ENCODE data around the gene FMC1. TPM values are rescaled to one million over a fixed set of nuclear protein-coding genes. Genes with fewer than 3 reads are reported as not detected.
"Not testable (repeated sequence)": the region's sequence is repeated elsewhere in the genome, so short reads cannot be mapped to it uniquely, and the experiment has no call there.

The FMC1 gene
- total and polyA plus RNA-seq, 4 donors = 8.7 to 44.6 (median 13.2) TPM

GRCh38 chr7:139321071-139321745 lies 19.9 kb upstream of the FMC1 start:
- DNase-seq (peak in 1 of 3 donors; percentile 8), ATAC-seq (ENCODE audit: insufficient read depth, low FRiP score) (no peak)
- Histone ChIP-seq H3K27ac (ENCODE audit: low read depth in 1 of 2, low read length in 1 of 2) (no peak overlapping the region), H3K27me3 (ENCODE audit: control insufficient read depth in 3 of 3, insufficient read depth in 3 of 3, low read length in 2 of 3) (no peaks in the 10 kb centered on the region), H3K36me3 (ENCODE audit: control insufficient read depth in 4 of 4, insufficient read depth in 4 of 4, low read length in 4 of 4) (no peaks in the 10 kb centered on the region), H3K9ac (ENCODE audit: insufficient read depth in 1 of 2, low read length in 2 of 2) (no peak overlapping the region), H3K4me1 (ENCODE audit: control insufficient read depth in 5 of 5, insufficient read depth in 5 of 5, low read length in 5 of 5) (no peaks in the 10 kb centered on the region), H3K4me3 (no peak overlapping the region), H3K9me3 (ENCODE audit: control insufficient read depth in 4 of 4, insufficient read depth in 3 of 4, low read length in 3 of 4) (no peaks in the 10 kb centered on the region)
- TF ChIP-seq, protein P1, sequence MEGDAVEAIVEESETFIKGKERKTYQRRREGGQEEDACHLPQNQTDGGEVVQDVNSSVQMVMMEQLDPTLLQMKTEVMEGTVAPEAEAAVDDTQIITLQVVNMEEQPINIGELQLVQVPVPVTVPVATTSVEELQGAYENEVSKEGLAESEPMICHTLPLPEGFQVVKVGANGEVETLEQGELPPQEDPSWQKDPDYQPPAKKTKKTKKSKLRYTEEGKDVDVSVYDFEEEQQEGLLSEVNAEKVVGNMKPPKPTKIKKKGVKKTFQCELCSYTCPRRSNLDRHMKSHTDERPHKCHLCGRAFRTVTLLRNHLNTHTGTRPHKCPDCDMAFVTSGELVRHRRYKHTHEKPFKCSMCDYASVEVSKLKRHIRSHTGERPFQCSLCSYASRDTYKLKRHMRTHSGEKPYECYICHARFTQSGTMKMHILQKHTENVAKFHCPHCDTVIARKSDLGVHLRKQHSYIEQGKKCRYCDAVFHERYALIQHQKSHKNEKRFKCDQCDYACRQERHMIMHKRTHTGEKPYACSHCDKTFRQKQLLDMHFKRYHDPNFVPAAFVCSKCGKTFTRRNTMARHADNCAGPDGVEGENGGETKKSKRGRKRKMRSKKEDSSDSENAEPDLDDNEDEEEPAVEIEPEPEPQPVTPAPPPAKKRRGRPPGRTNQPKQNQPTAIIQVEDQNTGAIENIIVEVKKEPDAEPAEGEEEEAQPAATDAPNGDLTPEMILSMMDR (IDR thresholded peaks at IDR 0.05; ENCODE audit: control extremely low read depth, extremely low read depth) = no peak
- 73 to 78% methylated on average over 11 of the region's 11 CpGs for WGBS, 2 donors

DNA sequence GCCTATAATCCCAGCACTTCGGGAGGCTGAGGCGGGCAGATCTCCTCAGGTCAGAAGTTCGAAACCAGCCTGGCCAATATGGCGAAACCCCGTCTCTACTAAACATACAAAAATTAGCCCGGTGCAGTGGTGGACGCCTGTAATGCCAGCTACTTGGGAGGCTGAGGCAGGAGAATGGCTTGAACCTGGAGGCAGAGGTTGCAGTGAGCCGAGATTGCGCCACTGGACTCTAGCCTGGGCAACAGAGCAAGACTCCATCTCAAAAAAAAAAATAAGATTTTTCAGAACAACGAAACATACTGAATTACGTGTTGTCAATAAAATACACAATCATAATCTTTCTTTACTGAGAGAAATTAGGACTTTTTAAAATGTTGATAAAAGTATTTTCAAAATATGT lies 16.4 kb upstream of the FMC1 start:
- 97 to 98% methylated on average over 11 of the region's 11 CpGs for WGBS, 2 donors
- H3K27ac ChIP-seq (ENCODE audit: low read depth in 1 of 2, low read length in 1 of 2); H3K27me3 ChIP-seq (ENCODE audit: control insufficient read depth in 3 of 3, insufficient read depth in 3 of 3, low read length in 2 of 3); H3K4me1 ChIP-seq (ENCODE audit: control insufficient read depth in 5 of 5, insufficient read depth in 5 of 5, low read length in 5 of 5); ATAC-seq (ENCODE audit: insufficient read depth, low FRiP score); H3K4me3 ChIP-seq; H3K9me3 ChIP-seq (ENCODE audit: control insufficient read depth in 4 of 4, insufficient read depth in 3 of 4, low read length in 3 of 4); H3K9ac ChIP-seq (ENCODE audit: insufficient read depth in 1 of 2, low read length in 2 of 2); H3K36me3 ChIP-seq (ENCODE audit: control insufficient read depth in 4 of 4, insufficient read depth in 4 of 4, low read length in 4 of 4); DNase-seq: not testable (repeated sequence)

GRCh38 chr7:139328375-139328774 lies 12.8 kb upstream of the FMC1 start:
- Histone ChIP-seq H3K9me3 (ENCODE audit: control insufficient read depth in 4 of 4, insufficient read depth in 3 of 4, low read length in 3 of 4) (no peaks in the 10 kb centered on the region), H3K4me3 (no peak overlapping the region), H3K9ac (ENCODE audit: insufficient read depth in 1 of 2, low read length in 2 of 2) (no peak overlapping the region), H3K4me1 (ENCODE audit: control insufficient read depth in 5 of 5, insufficient read depth in 5 of 5, low read length in 5 of 5) (peaks cover 0 to 4% (median 0%) of the 10 kb centered on the region in 5 donors), H3K27ac (ENCODE audit: low read depth in 1 of 2, low read length in 1 of 2) (no peak overlapping the region), H3K36me3 (ENCODE audit: control insufficient read depth in 4 of 4, insufficient read depth in 4 of 4, low read length in 4 of 4) (no peaks in the 10 kb centered on the region), H3K27me3 (ENCODE audit: control insufficient read depth in 3 of 3, insufficient read depth in 3 of 3, low read length in 2 of 3) (no peaks in the 10 kb centered on the region)
- 69 to 91% methylated on average over 2 of the region's 2 CpGs for WGBS, 2 donors
- no peak for DNase-seq
- ATAC-seq (ENCODE audit: insufficient read depth, low FRiP score) = no peak
- TF ChIP-seq, protein P1 (IDR thresholded peaks at IDR 0.05; ENCODE audit: control extremely low read depth, extremely low read depth) = no peak

- TF ChIP-seq, protein P1 (IDR thresholded peaks at IDR 0.05; ENCODE audit: control extremely low read depth, extremely low read depth) = no peak
- Histone ChIP-seq H3K9me3 (ENCODE audit: control insufficient read depth in 4 of 4, insufficient read depth in 3 of 4, low read length in 3 of 4) (no peaks in the 10 kb centered on the region), H3K27ac (ENCODE audit: low read depth in 1 of 2, low read length in 1 of 2) (no peak overlapping the region), H3K4me3 (no peak overlapping the region), H3K4me1 (ENCODE audit: control insufficient read depth in 5 of 5, insufficient read depth in 5 of 5, low read length in 5 of 5) (peaks cover 0 to 4% (median 0%) of the 10 kb centered on the region in 5 donors), H3K27me3 (ENCODE audit: control insufficient read depth in 3 of 3, insufficient read depth in 3 of 3, low read length in 2 of 3) (no peaks in the 10 kb centered on the region), H3K36me3 (ENCODE audit: control insufficient read depth in 4 of 4, insufficient read depth in 4 of 4, low read length in 4 of 4) (no peaks in the 10 kb centered on the region), H3K9ac (ENCODE audit: insufficient read depth in 1 of 2, low read length in 2 of 2) (no peak overlapping the region)
- peak in 1 of 3 donors; percentile 8 for DNase-seq
- no peak for ATAC-seq (ENCODE audit: insufficient read depth, low FRiP score)
- WGBS, 2 donors = 58 to 65% methylated on average over 2 of the region's 2 CpGs
Measured at GRCh38 chr7:139329119-139329518, 12.0 kb upstream of the FMC1 start.
